Measurements from ENCODE around the gene ZNF525.

The ZNF525 gene

GRCh38 chr19:53431399-53432087 is 66.0 kb downstream of the ZNF525 start, which contains the start of gene ZNF761:
Gene ZNF761, plus strand, starts transcription at chr19:53431984. Its CDS starts 15,285 bp downstream, at chr19:53447269.
- peak; percentile 54 for DNase-seq (ENCODE audit: extremely low read depth, low read depth)
- peak within 1 kb of the TSS; percentile 86 for H3K4me3 ChIP-seq (replicated peaks; ENCODE audit: low read depth, low read length)
- peak; percentile 29 for TF ChIP-seq CTCF (IDR thresholded peaks at IDR 0.05; ENCODE audit: low read depth, low read length, missing control alignments)

GRCh38 chr19:53432088-53432661 is 66.7 kb downstream of the ZNF525 start:
- H3K4me3 ChIP-seq (replicated peaks; ENCODE audit: low read depth, low read length), result peak overlapping the region; percentile 86
- no peak for TF ChIP-seq CTCF (IDR thresholded peaks at IDR 0.05; ENCODE audit: low read depth, low read length, missing control alignments)
- no peak for DNase-seq (ENCODE audit: extremely low read depth, low read depth)

Measured in HFF-Myc (cell line).